ENCODE measurements around the gene GPATCH2L.

Gene GPATCH2L

GRCh38 chr14:76212242-76212641 is 60.5 kb downstream of the GPATCH2L start:
- Histone ChIP-seq H3K9ac (ENCODE audit: low read length) (no peak overlapping the region), H3K27ac (ENCODE audit: low read depth, low read length) (no peak overlapping the region), H3K27me3 (ENCODE audit: control insufficient read depth, insufficient read depth, low read length) (no peaks in the 10 kb centered on the region), H3K4me1 (ENCODE audit: control insufficient read depth, insufficient read depth, low read length) (no peaks in the 10 kb centered on the region), H3K4me3 (ENCODE audit: low read length) (no peak overlapping the region), H3K36me3 (ENCODE audit: control insufficient read depth, insufficient read depth, low read length) (no peaks in the 10 kb centered on the region)

- no peak overlapping the region for H3K27ac ChIP-seq (ENCODE audit: low read depth, low read length)
- H3K27me3 ChIP-seq (ENCODE audit: control insufficient read depth, insufficient read depth, low read length): no peaks in the 10 kb centered on the region
- no peaks in the 10 kb centered on the region for H3K36me3 ChIP-seq (ENCODE audit: control insufficient read depth, insufficient read depth, low read length)
- H3K9ac ChIP-seq (ENCODE audit: low read length): no peak overlapping the region
- H3K4me1 ChIP-seq (ENCODE audit: control insufficient read depth, insufficient read depth, low read length): no peaks in the 10 kb centered on the region
- H3K4me3 ChIP-seq (ENCODE audit: low read length): no peak overlapping the region
Measured at GRCh38 chr14:76217179-76217578, 65.5 kb downstream of the GPATCH2L start.

- no peak overlapping the region for H3K27ac ChIP-seq (ENCODE audit: low read depth, low read length)
- no peaks in the 10 kb centered on the region for H3K36me3 ChIP-seq (ENCODE audit: control insufficient read depth, insufficient read depth, low read length)
- H3K4me1 ChIP-seq (ENCODE audit: control insufficient read depth, insufficient read depth, low read length): no peaks in the 10 kb centered on the region
- H3K27me3 ChIP-seq (ENCODE audit: control insufficient read depth, insufficient read depth, low read length): no peaks in the 10 kb centered on the region
- no peak overlapping the region for H3K4me3 ChIP-seq (ENCODE audit: low read length)
- no peak overlapping the region for H3K9ac ChIP-seq (ENCODE audit: low read length)
Measured at GRCh38 chr14:76218662-76219061, 66.9 kb downstream of the GPATCH2L start.

GRCh38 chr14:76219873-76220272 is 68.2 kb downstream of the GPATCH2L start:
- no peaks in the 10 kb centered on the region for H3K4me1 ChIP-seq (ENCODE audit: control insufficient read depth, insufficient read depth, low read length)
- H3K4me3 ChIP-seq (ENCODE audit: low read length): no peak overlapping the region
- H3K27me3 ChIP-seq (ENCODE audit: control insufficient read depth, insufficient read depth, low read length): no peaks in the 10 kb centered on the region
- H3K36me3 ChIP-seq (ENCODE audit: control insufficient read depth, insufficient read depth, low read length): no peaks in the 10 kb centered on the region
- no peak overlapping the region for H3K27ac ChIP-seq (ENCODE audit: low read depth, low read length)
- no peak overlapping the region for H3K9ac ChIP-seq (ENCODE audit: low read length)

GRCh38 chr14:76227450-76228050 is 75.8 kb downstream of the GPATCH2L start:
- H3K27ac ChIP-seq (ENCODE audit: low read depth, low read length): no peak overlapping the region
- no peaks in the 10 kb centered on the region for H3K27me3 ChIP-seq (ENCODE audit: control insufficient read depth, insufficient read depth, low read length)
- H3K9ac ChIP-seq (ENCODE audit: low read length): no peak overlapping the region
- H3K4me1 ChIP-seq (ENCODE audit: control insufficient read depth, insufficient read depth, low read length): no peaks in the 10 kb centered on the region
- H3K36me3 ChIP-seq (ENCODE audit: control insufficient read depth, insufficient read depth, low read length): no peaks in the 10 kb centered on the region
- no peak overlapping the region for H3K4me3 ChIP-seq (ENCODE audit: low read length)

GRCh38 chr14:76228138-76228537 is 76.4 kb downstream of the GPATCH2L start:
- no peak overlapping the region for H3K27ac ChIP-seq (ENCODE audit: low read depth, low read length)
- H3K4me3 ChIP-seq (ENCODE audit: low read length): no peak overlapping the region
- no peaks in the 10 kb centered on the region for H3K27me3 ChIP-seq (ENCODE audit: control insufficient read depth, insufficient read depth, low read length)
- H3K36me3 ChIP-seq (ENCODE audit: control insufficient read depth, insufficient read depth, low read length): no peaks in the 10 kb centered on the region
- H3K9ac ChIP-seq (ENCODE audit: low read length): no peak overlapping the region
- no peaks in the 10 kb centered on the region for H3K4me1 ChIP-seq (ENCODE audit: control insufficient read depth, insufficient read depth, low read length)

GRCh38 chr14:76232800-76233199 is 81.1 kb downstream of the GPATCH2L start:
- no peaks in the 10 kb centered on the region for H3K27me3 ChIP-seq (ENCODE audit: control insufficient read depth, insufficient read depth, low read length)
- no peaks in the 10 kb centered on the region for H3K36me3 ChIP-seq (ENCODE audit: control insufficient read depth, insufficient read depth, low read length)
- H3K27ac ChIP-seq (ENCODE audit: low read depth, low read length): no peak overlapping the region
- H3K9ac ChIP-seq (ENCODE audit: low read length): no peak overlapping the region
- no peaks in the 10 kb centered on the region for H3K4me1 ChIP-seq (ENCODE audit: control insufficient read depth, insufficient read depth, low read length)
- H3K4me3 ChIP-seq (ENCODE audit: low read length): no peak overlapping the region

GRCh38 chr14:76235628-76236027 is 83.9 kb downstream of the GPATCH2L start:
- no peaks in the 10 kb centered on the region for H3K36me3 ChIP-seq (ENCODE audit: control insufficient read depth, insufficient read depth, low read length)
- H3K9ac ChIP-seq (ENCODE audit: low read length): no peak overlapping the region
- H3K4me3 ChIP-seq (ENCODE audit: low read length): no peak overlapping the region
- H3K27ac ChIP-seq (ENCODE audit: low read depth, low read length): no peak overlapping the region
- no peaks in the 10 kb centered on the region for H3K4me1 ChIP-seq (ENCODE audit: control insufficient read depth, insufficient read depth, low read length)
- H3K27me3 ChIP-seq (ENCODE audit: control insufficient read depth, insufficient read depth, low read length): no peaks in the 10 kb centered on the region

- H3K27ac ChIP-seq (ENCODE audit: low read depth, low read length): no peak overlapping the region
- H3K4me1 ChIP-seq (ENCODE audit: control insufficient read depth, insufficient read depth, low read length): no peaks in the 10 kb centered on the region
- H3K36me3 ChIP-seq (ENCODE audit: control insufficient read depth, insufficient read depth, low read length): no peaks in the 10 kb centered on the region
- no peak overlapping the region for H3K9ac ChIP-seq (ENCODE audit: low read length)
- no peaks in the 10 kb centered on the region for H3K27me3 ChIP-seq (ENCODE audit: control insufficient read depth, insufficient read depth, low read length)
- H3K4me3 ChIP-seq (ENCODE audit: low read length): no peak overlapping the region
Measured at GRCh38 chr14:76236172-76237130, 84.7 kb downstream of the GPATCH2L start.

- H3K4me1 ChIP-seq (ENCODE audit: control insufficient read depth, insufficient read depth, low read length): no peaks in the 10 kb centered on the region
- no peak overlapping the region for H3K27ac ChIP-seq (ENCODE audit: low read depth, low read length)
- H3K4me3 ChIP-seq (ENCODE audit: low read length): no peak overlapping the region
- no peak overlapping the region for H3K9ac ChIP-seq (ENCODE audit: low read length)
- no peaks in the 10 kb centered on the region for H3K36me3 ChIP-seq (ENCODE audit: control insufficient read depth, insufficient read depth, low read length)
- H3K27me3 ChIP-seq (ENCODE audit: control insufficient read depth, insufficient read depth, low read length): no peaks in the 10 kb centered on the region
Measured at GRCh38 chr14:76237349-76237990, 85.7 kb downstream of the GPATCH2L start.

- Histone ChIP-seq H3K9ac (ENCODE audit: low read length) (no peak overlapping the region), H3K36me3 (ENCODE audit: control insufficient read depth, insufficient read depth, low read length) (no peaks in the 10 kb centered on the region), H3K27ac (ENCODE audit: low read depth, low read length) (no peak overlapping the region), H3K4me3 (ENCODE audit: low read length) (no peak overlapping the region), H3K27me3 (ENCODE audit: control insufficient read depth, insufficient read depth, low read length) (no peaks in the 10 kb centered on the region), H3K4me1 (ENCODE audit: control insufficient read depth, insufficient read depth, low read length) (no peaks in the 10 kb centered on the region)
Measured at GRCh38 chr14:76245097-76245496, 93.4 kb downstream of the GPATCH2L start.

- H3K9ac ChIP-seq (ENCODE audit: low read length): no peak overlapping the region
- H3K27ac ChIP-seq (ENCODE audit: low read depth, low read length): no peak overlapping the region
- no peaks in the 10 kb centered on the region for H3K27me3 ChIP-seq (ENCODE audit: control insufficient read depth, insufficient read depth, low read length)
- H3K36me3 ChIP-seq (ENCODE audit: control insufficient read depth, insufficient read depth, low read length): no peaks in the 10 kb centered on the region
- H3K4me3 ChIP-seq (ENCODE audit: low read length): no peak overlapping the region
- no peaks in the 10 kb centered on the region for H3K4me1 ChIP-seq (ENCODE audit: control insufficient read depth, insufficient read depth, low read length)
Measured at GRCh38 chr14:76250302-76250701, 98.6 kb downstream of the GPATCH2L start.
